ENCODE data around the gene MCM5. TPM values are rescaled to one million over a fixed set of nuclear protein-coding genes. Genes with fewer than 3 reads are reported as not detected.

The MCM5 gene
- total and polyA plus RNA-seq, 2 of the 13 experiments (the other 11 are each of a cell fraction or from before 2014, with no cell fraction given) = 40.2 to 93.5 TPM

DNA sequence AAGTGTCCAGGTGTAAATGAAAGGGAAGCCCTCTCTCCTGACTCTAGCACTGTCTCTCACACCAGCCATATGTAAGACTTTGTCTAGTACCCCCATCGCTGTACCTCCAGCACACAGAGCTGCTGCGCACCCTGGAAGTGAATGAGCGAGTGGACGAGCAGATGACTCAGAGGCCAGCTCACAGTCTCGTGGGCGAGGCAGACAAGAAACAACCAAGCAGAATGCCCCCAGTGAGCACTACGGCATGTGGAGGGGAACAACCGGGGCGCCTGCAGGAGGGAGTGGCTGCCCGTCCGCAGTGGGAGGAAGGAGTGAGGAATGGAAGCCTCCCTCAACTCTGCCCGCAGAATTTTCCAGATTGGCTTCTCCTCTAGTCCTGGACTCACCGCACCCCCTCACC lies 46.4 kb downstream of the MCM5 start (continued):
- TF ChIP-seq ZNF34 (CRISPR knock-in tag; IDR thresholded peaks at IDR 0.05; ENCODE audit: borderline replicate concordance) = no peak
- TF ChIP-seq SETDB1 (CRISPR knock-in tag; IDR thresholded peaks at IDR 0.05; ENCODE audit: borderline replicate concordance) = no peak
- no peak for TF ChIP-seq THRA (CRISPR knock-in tag; IDR thresholded peaks at IDR 0.05; ENCODE audit: borderline replicate concordance)
- TF ChIP-seq SRSF9 (IDR thresholded peaks at IDR 0.05; ENCODE audit: borderline replicate concordance, insufficient read depth, low read depth, low read length, poor library complexity, severe bottlenecking) = no peak
- TF ChIP-seq, protein P1, sequence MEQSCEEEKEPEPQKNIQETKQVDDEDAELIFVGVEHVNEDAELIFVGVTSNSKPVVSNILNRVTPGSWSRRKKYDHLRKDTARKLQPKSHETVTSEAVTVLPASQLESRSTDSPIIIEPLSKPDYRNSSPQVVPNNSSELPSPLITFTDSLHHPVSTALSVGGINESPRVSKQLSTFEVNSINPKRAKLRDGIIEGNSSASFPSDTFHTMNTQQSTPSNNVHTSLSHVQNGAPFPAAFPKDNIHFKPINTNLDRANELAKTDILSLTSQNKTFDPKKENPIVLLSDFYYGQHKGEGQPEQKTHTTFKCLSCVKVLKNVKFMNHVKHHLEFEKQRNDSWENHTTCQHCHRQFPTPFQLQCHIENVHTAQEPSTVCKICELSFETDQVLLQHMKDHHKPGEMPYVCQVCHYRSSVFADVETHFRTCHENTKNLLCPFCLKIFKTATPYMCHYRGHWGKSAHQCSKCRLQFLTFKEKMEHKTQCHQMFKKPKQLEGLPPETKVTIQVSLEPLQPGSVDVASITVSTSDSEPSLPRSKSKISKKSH (CRISPR knock-in tag; IDR thresholded peaks at IDR 0.05; ENCODE audit: borderline replicate concordance) = no peak
- no peak for TF ChIP-seq NFIC (IDR thresholded peaks at IDR 0.05; ENCODE audit: low read length)
- TF ChIP-seq KMT2A (CRISPR knock-in tag; IDR thresholded peaks at IDR 0.05) = no peak
- TF ChIP-seq DPF2 (CRISPR knock-in tag; IDR thresholded peaks at IDR 0.05; ENCODE audit: borderline replicate concordance, low read depth) = no peak
- TF ChIP-seq ZNF326 (CRISPR knock-in tag; IDR thresholded peaks at IDR 0.05; ENCODE audit: borderline replicate concordance) = no peak

- ATAC-seq (no peak), DNase-seq (ENCODE audit: low spot score) (no peak), FAIRE-seq (no peak)
- peaks cover 7% of the 10 kb centered on the region for H3K4me1 ChIP-seq (ENCODE audit: insufficient read depth, low read length)
- no peaks in the 10 kb centered on the region for H3K27me3 ChIP-seq (ENCODE audit: control insufficient read depth in 1 of 2, insufficient read depth in 2 of 2, low read length in 2 of 2)
- H4K20me1 ChIP-seq (ENCODE audit: insufficient read depth, low read length) = no peaks in the 10 kb centered on the region
- ChIA-PET POLR2A (no interaction called here), CTCF (ENCODE audit: low intra/inter-chr PET ratio, low total read pairs) (no interaction called here)
- H3K9ac ChIP-seq (ENCODE audit: insufficient read depth, low read depth, low read length) = no peak overlapping the region
- no peak overlapping the region for H3K27ac ChIP-seq (ENCODE audit: extremely low read length, insufficient read depth, low read length)
- WGBS (ENCODE audit: low lambda C conversion rate) = 92% methylated on average over 8 of the region's 8 CpGs
- H3K9me3 ChIP-seq (ENCODE audit: low read length) = no peaks in the 10 kb centered on the region
- intact Hi-C loops (cut with micrococcal nuclease; ENCODE audit: unreplicated experiment) (no loop called here), in situ Hi-C loops (cut with HindIII; ENCODE audit: extremely low pct_ligation_motif_present, low pct_unique_long_range_greater_than_20kb) (loop anchor here (25.0 kb wide), 1 partner anchor 289 kb away; no protein-coding TSS in a partner anchor)
- no peak overlapping the region for H2AFZ ChIP-seq (ENCODE audit: low read length)
- no peaks in the 10 kb centered on the region for H3K79me2 ChIP-seq (ENCODE audit: insufficient read depth, low read length)
- no peak overlapping the region for H3K4me3 ChIP-seq (replicated peaks in 1 of 3; ENCODE audit: insufficient read depth in 1 of 3, low read depth in 2 of 3, low read length in 3 of 3)
- no TSS peak for BruUV-seq (replicated peaks)
- 0 out of 5 replicates have a peak, but pooled peaks cover 0 to 4% of the 10 kb centered on the region in 2 experiments for H3K36me3 ChIP-seq (replicated peaks in 1 of 2; ENCODE audit: control insufficient read depth in 1 of 2, insufficient read depth in 2 of 2, low read length in 2 of 2)
- H3K4me2 ChIP-seq (ENCODE audit: low read depth, low read length) = no peak overlapping the region
- no peak for TF ChIP-seq NFE2L1 (CRISPR knock-in tag; IDR thresholded peaks at IDR 0.05; ENCODE audit: borderline replicate concordance)
- TF ChIP-seq HNRNPLL (IDR thresholded peaks at IDR 0.05; ENCODE audit: low read depth, low read length, poor library complexity, severe bottlenecking) = no peak
- TF ChIP-seq AHDC1 (CRISPR knock-in tag; IDR thresholded peaks at IDR 0.05; ENCODE audit: borderline replicate concordance) = no peak
- TF ChIP-seq KMT2A (CRISPR knock-in tag; IDR thresholded peaks at IDR 0.05) = no peak
- TF ChIP-seq ZBTB26 (CRISPR knock-in tag; IDR thresholded peaks at IDR 0.05; ENCODE audit: borderline replicate concordance) = no peak
Measured at GRCh38 chr22:35448523-35448922, 48.6 kb downstream of the MCM5 start.

Data from HepG2 (cell line).